GM23248 (cell line): ENCODE results near the gene MAP3K20.

ENCODE experiments used
- EZH2 ChIP-seq: fragments of 200-600 bp; sonication (generic); IDR thresholded peaks from 2 replicates; pipeline ENCODE4 v1.6.1; 2018; ENCODE audit warnings: antibody characterized with exemption, mild to moderate bottlenecking; ENCODE audit not compliant: insufficient read depth, poor library complexity, severe bottlenecking
- EZH2phosphoT487 ChIP-seq: fragments of 200-600 bp; sonication (generic); IDR thresholded peaks from 2 replicates; pipeline ENCODE4 v1.6.1; 2018; ENCODE audit warnings: antibody characterized with exemption, moderate library complexity, mild to moderate bottlenecking, low read depth; ENCODE audit not compliant: insufficient read depth

DNA sequence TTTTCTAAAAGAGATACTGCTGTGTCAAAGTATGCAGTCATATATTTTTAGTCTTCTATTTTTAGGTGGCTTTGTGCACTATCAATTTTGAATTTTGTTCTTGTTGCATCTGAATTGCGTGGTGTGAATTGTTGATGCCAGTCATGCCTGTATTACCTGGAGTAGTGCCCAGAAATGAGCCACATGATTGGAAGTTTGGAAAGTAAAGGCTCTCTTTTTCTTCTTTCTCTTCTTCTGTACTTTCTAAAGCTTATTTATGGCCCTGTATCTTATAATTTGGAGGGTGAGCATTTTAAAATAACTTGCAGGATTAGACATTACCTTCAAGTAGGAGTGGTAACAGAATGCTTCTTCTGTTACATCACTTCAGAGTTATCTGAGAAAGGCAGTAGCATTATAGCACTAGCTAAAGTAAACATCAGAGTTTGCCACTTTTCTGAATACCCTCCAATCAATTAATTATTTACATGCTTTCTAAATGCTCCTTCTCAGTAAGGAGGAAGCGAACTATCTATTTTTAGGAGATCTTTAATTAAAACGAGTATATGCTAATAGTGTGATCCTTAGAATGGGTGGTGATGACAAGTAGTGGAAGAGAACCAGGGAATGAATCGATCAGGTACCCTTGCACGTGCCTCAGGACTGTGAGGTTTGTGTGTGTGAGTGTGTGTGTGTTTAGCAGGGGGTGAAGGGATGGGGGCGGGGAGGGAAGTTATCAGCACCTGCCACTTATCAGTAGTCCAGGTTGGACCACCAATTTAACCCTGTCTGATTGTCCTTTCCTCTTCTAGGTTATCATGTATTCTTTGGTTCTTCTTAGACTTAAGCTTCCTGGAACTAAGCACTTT lies 112.5 kb downstream of the MAP3K20 start:
- TF ChIP-seq EZH2 (no peak), EZH2phosphoT487 (no peak)
